GM12873 (cell line): ENCODE measurements around the gene CXCR1.

Source experiments
- CTCF ChIP-seq: IDR thresholded peaks from 2 replicates; pipeline ENCODE4 v1.5.1; 2012; ENCODE audit warnings: low read depth, mild to moderate bottlenecking, moderate library complexity, low read length, control low read depth; ENCODE audit not compliant: insufficient read depth; ENCODE audit errors: missing control alignments

The CXCR1 gene

GRCh38 chr2:218125626-218126080, 41.1 kb downstream of the CXCR1 start, which contains the start of gene CXCR2:
Gene CXCR2, plus strand, starts transcription at chr2:218126028. Its CDS starts 8,774 bp downstream, at chr2:218134802.
- no peak for TF ChIP-seq CTCF

GRCh38 chr2:218125095-218125494, 41.7 kb downstream of the CXCR1 start:
- no peak for TF ChIP-seq CTCF

- no peak for TF ChIP-seq CTCF
These were observed 42.8 kb downstream of the CXCR1 start for GRCh38 chr2:218123986-218124385.
